Skin of body (tissue), 2 donors: Measurements from ENCODE around the gene GZMA. TPM values are rescaled to one million over a fixed set of nuclear protein-coding genes. Genes with fewer than 3 reads are reported as not detected.
"Not testable (repeated sequence)": the region's sequence is repeated elsewhere in the genome, so short reads cannot be mapped to it uniquely, and the experiment has no call there.

ENCODE experiments used
- DNase-seq: peaks from one replicate; lab custom pipeline; 2025; lab: John Stamatoyannopoulos, UW
- total RNA-seq: library from RNA; depleted of rRNA; stranded (reverse); fragments of >200 nt; gene quantifications from one replicate; pipeline ENCODE4 v1.2.3, GENCODE V29; 2014

Gene GZMA
- 0.89 TPM for total RNA-seq

DNA sequence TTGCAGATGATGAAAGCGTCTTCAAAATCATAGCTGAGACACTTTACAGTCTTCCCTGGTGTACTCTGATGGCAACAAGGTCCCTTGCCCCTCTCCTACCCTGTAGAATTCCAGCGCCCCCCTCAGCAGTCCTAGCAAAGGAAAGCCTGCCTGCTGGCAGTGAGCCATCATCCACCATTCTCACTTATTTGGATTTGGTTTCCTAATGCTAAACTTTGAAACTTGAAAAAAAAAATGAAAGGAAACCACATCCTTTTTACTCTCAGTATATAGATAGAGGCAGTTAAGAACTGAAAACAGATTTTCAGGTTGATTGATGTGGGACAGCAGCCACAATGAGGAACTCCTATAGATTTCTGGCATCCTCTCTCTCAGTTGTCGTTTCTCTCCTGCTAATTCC, at the start of gene GZMA:
GZMA (plus strand) TSS at position 299 of the 400 bp plus-strand sequence; CDS start at position 336, 37 bp downstream.
- DNase-seq: no peak

DNA sequence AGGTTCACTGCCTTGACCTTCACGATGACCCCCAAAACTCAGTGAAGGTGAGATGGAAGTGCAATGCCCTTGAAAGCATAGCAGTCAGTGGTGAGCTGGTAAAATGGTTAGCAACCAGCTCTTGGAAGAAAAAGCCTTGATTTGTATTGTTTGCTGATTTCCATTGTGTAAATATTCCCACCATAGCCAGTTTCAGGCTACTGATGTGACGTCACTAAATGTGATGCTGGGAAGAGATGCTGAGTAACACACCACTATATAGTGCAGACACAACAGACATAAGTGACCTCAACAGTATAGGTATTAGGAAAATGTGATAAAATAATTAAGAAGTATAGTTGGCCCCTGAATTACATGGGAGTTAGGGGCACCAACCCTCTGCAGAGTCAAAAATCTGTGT, 47.3 kb upstream of the GZMA start:
- no peak for DNase-seq

GRCh38 chr5:55062039-55062779, 40.2 kb upstream of the GZMA start:
- DNase-seq: no peak

GRCh38 chr5:55063220-55063863, 39.1 kb upstream of the GZMA start:
- DNase-seq: no peak

DNA sequence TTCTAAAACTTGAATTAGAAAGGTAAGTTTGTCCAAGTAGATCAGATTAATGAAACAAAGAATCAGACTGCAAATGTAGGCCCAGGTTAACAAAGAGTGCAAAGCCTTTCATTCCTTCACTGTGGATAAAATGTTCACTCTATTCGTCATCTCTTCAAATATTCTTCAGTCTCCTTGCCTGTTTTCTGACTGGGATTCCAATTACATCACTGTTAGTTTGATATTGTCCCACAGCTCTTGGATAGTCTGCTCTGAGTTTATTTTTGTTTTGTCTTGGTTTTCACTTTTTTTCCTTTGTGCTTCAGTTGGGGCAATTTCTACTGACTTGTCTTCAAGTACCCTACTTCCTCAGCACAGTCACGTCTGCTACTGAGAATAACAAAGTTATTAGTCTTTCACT, 38.5 kb upstream of the GZMA start:
- no peak for DNase-seq

DNA sequence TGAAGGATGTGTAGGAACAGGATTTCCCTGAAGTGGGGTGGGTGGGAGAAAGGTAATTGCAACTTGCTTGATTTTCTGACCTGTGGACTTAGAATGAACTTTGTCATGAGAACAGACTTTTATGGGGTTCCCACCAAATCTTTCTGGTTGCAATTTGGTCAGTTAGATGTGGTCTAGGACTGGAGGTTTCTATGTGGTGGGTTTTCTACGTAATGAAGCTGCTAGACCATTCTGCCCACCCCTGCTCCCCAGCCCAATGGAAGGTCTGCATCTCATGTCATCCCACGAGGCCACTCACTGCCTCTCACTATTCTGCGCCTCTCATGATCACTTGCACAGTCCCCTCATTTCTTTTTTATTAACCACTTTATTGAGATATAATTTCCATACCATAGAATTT, 37.9 kb upstream of the GZMA start:
- DNase-seq: no peak

DNA sequence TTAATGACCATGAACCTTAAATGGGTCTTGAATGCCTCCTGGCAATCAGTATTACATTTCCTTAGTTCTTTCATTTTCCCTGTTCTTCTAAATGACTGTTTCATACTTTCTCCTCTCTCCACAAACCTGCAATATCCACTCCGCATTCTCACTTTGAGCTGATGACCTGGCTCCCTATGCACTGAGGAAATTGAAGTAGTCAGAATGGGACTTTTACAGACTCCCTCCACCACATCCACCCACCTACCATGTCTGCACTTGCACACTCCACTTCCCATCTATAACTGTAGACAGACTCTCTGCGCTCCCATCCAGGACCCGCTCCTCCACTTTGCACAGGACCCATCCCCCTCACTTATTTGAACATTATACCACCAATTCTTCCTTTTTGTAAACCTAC, 36.2 kb upstream of the GZMA start:
- DNase-seq: no peak

- no peak for DNase-seq
Measured at GRCh38 chr5:55070968-55071367, 31.5 kb upstream of the GZMA start.

DNA sequence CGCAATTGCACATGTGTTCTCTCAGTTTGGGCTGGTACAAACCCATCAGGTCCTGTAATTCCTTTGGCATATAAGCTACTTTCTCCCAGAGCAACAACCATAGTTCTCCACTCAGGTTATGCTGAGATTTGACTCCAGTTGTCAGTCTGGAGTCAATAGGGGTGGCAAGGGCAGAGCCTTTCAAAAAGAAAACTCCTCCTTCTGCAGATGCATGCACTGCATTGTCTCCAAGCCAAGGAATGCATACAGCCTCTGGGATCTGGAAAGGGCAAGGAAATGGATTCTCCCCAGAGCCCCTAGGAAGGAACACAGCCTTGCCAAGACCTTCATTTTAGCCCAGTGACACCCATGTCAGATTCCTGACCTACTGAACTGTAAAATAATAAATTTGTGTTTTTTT, 31.0 kb upstream of the GZMA start:
- DNase-seq: no peak

GRCh38 chr5:55072666-55073065, 29.8 kb upstream of the GZMA start:
- DNase-seq: no peak

GRCh38 chr5:55073211-55073610, 29.2 kb upstream of the GZMA start:
- no peak for DNase-seq

DNA sequence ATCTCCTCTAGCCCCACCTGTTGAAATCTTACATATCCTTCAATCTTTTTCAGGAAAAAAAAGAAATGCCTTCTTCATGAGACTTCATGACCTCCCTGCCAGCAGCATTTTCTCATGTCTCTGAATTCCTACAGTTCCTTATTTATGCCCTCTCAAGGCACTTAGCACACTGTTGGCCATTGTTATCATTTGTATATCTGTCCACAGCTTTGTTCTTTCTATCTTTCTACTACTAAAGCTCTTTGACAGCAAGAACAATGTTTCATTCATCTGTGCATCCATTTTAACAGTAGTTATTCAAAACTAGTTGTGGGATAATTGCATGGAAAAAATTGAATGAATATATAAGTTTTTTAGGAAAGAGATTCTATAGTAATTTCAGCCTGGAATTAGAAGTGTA, 20.9 kb upstream of the GZMA start:
- no peak for DNase-seq

- not testable (repeated sequence) for DNase-seq
Measured at GRCh38 chr5:55089301-55089700, 13.1 kb upstream of the GZMA start.

DNA sequence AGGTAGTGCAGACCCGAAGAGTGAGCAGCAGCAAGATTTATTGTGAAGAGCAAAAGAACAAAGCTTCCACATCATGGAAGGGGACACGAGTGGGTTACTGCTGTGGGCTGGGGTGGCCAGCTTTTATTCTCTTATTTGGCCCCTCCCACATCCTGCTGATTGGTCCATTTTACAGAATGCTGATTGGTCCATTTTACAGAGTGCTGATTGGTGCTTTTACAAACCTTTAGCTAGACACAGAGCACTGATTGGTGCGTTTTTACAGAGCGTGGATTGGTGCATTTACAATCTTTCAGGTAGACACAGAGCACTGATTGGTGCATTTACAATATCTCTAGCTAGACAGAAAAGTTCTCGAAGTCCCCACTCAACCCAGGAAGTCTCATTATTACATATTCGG, 11.4 kb upstream of the GZMA start:
- DNase-seq: not testable (repeated sequence)

GRCh38 chr5:55096182-55096581, 6.3 kb upstream of the GZMA start:
- no peak for DNase-seq

DNA sequence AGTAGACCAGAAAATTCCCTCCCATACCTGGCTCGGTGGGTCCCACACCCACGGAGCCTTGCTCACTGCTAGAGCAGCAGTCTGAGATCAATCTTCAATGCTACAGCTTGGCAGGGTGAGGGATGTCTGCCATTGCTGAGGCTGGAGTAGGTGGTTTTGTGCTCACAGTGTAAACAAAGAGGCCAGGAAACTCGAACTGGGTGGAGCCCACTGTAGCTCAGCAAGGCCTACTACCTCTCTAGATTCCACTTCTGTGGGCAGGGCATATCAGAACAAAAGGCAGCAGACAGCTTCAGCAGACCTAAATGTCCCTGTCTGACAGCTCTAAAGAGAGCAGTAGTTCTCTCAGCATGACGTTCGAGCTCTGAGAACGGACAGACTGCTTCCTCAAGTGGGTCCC, 5.6 kb upstream of the GZMA start:
- DNase-seq: no peak

- not testable (repeated sequence) for DNase-seq
Measured at GRCh38 chr5:55101148-55101547, 1.3 kb upstream of the GZMA start.

- DNase-seq: no peak
Measured at GRCh38 chr5:55101556-55102276, 730 bp upstream of the GZMA start.

GRCh38 chr5:55104036-55104772, 1.8 kb downstream of the GZMA start:
- DNase-seq: no peak

DNA sequence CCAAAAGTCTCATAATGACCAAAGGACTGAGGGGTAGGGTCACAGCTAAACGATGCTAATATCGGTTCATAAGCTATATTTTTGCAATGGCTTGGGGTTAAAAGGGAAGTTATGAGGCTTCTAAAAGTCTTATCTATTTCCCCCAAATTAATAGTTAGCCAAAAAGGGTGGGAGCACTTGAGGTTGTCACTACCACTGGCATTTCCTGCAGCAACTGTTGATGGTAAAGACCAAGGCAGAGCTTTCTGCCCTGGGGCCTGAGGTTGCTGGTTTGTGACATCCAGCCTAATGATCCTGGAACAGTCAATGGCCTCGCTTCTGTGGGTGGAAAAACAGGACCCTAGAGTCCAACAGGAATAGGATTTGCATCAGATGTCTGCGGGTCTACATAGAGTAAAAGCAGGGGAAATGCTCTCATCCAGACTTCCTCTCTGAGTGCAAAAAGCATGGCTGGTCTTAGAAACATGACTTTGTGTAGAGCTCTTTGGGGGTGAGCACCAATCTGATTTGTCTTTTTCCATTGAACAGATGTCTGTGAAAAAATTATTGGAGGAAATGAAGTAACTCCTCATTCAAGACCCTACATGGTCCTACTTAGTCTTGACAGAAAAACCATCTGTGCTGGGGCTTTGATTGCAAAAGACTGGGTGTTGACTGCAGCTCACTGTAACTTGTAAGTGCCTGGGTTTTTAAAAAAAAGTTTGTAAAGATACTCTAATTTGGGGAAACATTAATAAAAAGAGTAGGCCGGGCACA, 2.7 kb downstream of the GZMA start:
- DNase-seq: no peak

- DNase-seq: not testable (repeated sequence)
Measured at GRCh38 chr5:55105976-55106375, 3.5 kb downstream of the GZMA start.
